Measurements from ENCODE around the gene ABCA7. TPM values are rescaled to one million over a fixed set of nuclear protein-coding genes. Genes with fewer than 3 reads are reported as not detected.

ABCA7 gene
- total and polyA plus RNA-seq, 2 of the 13 experiments (the other 11 are each of a cell fraction or from before 2014, with no cell fraction given): 4.4 to 32.4 TPM

DNA sequence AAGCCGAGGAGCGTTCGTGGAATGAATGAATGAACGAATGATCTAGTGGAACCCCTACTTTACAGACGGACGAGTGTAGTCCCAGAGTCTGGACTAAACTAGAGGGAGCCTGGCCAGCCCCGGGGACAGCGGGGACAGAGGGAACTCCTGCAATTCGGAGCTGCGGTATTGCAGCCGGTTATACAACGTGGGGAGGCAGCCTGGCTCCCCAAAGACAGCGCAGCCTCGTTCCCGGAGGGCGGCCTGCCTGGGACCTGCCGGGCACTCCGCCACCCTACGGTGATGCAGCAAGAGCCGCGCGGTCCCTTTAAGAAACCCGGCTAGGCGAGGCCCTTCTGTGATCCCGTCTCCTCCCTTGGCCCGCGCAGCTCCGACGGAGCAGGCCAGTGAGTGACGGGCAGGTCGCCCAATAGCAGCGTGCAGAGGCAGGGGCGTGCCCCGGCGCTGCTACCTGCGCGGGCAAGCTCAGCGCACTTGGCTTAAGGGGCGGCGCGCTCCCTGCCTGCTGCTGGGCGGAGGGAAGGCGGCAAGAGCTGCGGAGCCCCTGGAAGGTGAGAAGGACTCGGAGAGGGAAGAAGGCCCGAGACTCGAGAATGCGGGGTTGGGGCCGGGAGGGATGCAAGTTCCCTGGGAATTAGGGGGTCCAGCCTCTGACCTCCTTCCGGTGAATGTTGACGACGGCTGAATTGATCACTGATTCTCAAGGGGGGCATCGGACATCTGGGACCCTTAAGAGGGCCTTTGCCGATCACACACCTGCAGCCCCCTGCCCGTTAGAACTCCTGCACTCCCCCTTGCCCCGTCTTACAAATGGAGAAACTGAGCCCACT, at the start of gene ABCA7 (continued):
- no peak for TF ChIP-seq ZNF761 (CRISPR knock-in tag; conservative IDR thresholded peaks at IDR 0.05)
- TF ChIP-seq, protein P1, sequence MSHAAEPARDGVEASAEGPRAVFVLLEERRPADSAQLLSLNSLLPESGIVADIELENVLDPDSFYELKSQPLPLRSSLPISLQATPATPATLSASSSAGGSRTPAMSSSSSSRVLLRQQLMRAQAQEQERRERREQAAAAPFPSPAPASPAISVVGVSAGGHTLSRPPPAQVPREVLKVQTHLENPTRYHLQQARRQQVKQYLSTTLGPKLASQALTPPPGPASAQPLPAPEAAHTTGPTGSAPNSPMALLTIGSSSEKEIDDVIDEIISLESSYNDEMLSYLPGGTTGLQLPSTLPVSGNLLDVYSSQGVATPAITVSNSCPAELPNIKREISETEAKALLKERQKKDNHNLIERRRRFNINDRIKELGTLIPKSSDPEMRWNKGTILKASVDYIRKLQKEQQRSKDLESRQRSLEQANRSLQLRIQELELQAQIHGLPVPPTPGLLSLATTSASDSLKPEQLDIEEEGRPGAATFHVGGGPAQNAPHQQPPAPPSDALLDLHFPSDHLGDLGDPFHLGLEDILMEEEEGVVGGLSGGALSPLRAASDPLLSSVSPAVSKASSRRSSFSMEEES (CRISPR knock-in tag; IDR thresholded peaks at IDR 0.05): no peak
- no peak for TF ChIP-seq ZNF775 (CRISPR knock-in tag; IDR thresholded peaks at IDR 0.05; ENCODE audit: borderline replicate concordance)
- no peak for TF ChIP-seq ZNF781 (CRISPR knock-in tag; IDR thresholded peaks at IDR 0.05; ENCODE audit: borderline replicate concordance, not compliant biosample characterization)
- peak; percentile 68; the same call in 1 of the 2 replicates for TF ChIP-seq HMGXB3 (CRISPR knock-in tag; IDR thresholded peaks at IDR 0.05; ENCODE audit: borderline replicate concordance)
- TF ChIP-seq HOXA7 (CRISPR knock-in tag; IDR thresholded peaks at IDR 0.05): no peak
- no peak for TF ChIP-seq TOPORS (CRISPR knock-in tag; IDR thresholded peaks at IDR 0.05)
- TF ChIP-seq, protein P2, sequence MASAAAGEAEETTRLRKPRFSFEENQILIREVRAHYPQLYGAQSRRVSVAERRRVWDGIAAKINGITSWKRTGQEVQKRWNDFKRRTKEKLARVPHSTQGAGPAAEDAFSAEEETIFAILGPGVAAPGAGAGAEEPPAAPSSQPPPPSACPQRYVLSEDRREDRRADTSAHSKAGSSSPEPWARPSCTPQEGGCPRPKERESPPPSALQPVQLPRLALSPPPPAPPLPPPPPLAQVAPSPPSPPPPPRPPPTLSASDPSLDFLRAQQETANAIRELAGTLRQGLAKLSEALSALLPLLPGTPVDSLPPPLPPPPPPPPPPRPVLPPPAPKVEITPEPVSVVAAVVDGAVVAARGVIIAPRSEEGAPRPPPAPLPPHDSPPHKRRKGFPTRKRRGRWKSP (CRISPR knock-in tag; IDR thresholded peaks at IDR 0.05): peak; percentile 71; the same call in 1 of the 2 replicates
- TF ChIP-seq ZNF589 (CRISPR knock-in tag; conservative IDR thresholded peaks at IDR 0.05): 0 out of 2 replicates have a peak, but pooled peaks have one; percentile 45
- TF ChIP-seq ZNF124 (CRISPR knock-in tag; IDR thresholded peaks at IDR 0.05): 0 out of 2 replicates have a peak, but pooled peaks have one; percentile 44
- TF ChIP-seq ZBTB37 (CRISPR knock-in tag; IDR thresholded peaks at IDR 0.05): no peak
- no peak for TF ChIP-seq MAFF (IDR thresholded peaks at IDR 0.05; ENCODE audit: low read depth, low read length)
- TF ChIP-seq REL (CRISPR knock-in tag; conservative IDR thresholded peaks at IDR 0.05): 0 out of 2 replicates have a peak, but pooled peaks have one; percentile 74
- TF ChIP-seq AHR (CRISPR knock-in tag; IDR thresholded peaks at IDR 0.05): no peak
- peak; percentile 63 for TF ChIP-seq ELF1 (CRISPR knock-in tag; IDR thresholded peaks at IDR 0.05)
- no peak for TF ChIP-seq ZKSCAN1 (IDR thresholded peaks at IDR 0.05; ENCODE audit: low read length)
- no peak for TF ChIP-seq TRIM24 (CRISPR knock-in tag; IDR thresholded peaks at IDR 0.05)
- peak; percentile 41 for TF ChIP-seq TBX2 (CRISPR knock-in tag; IDR thresholded peaks at IDR 0.05; ENCODE audit: borderline replicate concordance)
- no peak for TF ChIP-seq NR1H2 (CRISPR knock-in tag; IDR thresholded peaks at IDR 0.05; ENCODE audit: borderline replicate concordance, low read depth)

All from HepG2 (cell line).